Vagina (tissue), 2 donors: ENCODE measurements around the gene CAP2.
"Not testable (repeated sequence)": the region's sequence is repeated elsewhere in the genome, so short reads cannot be mapped to it uniquely, and the experiment has no call there.

Experiments
- POLR2A ChIP-seq, 2 donors: fragments of 450-650 bp; IDR thresholded peaks; one replicate each; pipeline ENCODE4 v1.6.1; 2017; ENCODE audit warnings: antibody characterized with exemption in 2 of 2, mild to moderate bottlenecking in 2 of 2, moderate library complexity in 2 of 2
- POLR2AphosphoS5 ChIP-seq, 2 donors: sonication (generic); formaldehyde crosslinking; IDR thresholded peaks; one replicate each; pipeline ENCODE4 v1.9.0; 2017; ENCODE audit warnings: antibody characterized with exemption in 2 of 2, mild to moderate bottlenecking in 2 of 2, low read depth in 1 of 2; ENCODE audit not compliant: insufficient read depth in 1 of 2
- TF ChIP-seq, protein P1 (sequence below), 3 experiments: fragments of 450-650 bp in 2 of 3; fragments of 200-600 bp in 1 of 3; sonication (generic) in 1 of 3; IDR thresholded peaks; one replicate each; pipeline ENCODE4 v1.5.1; 2017 to 2019; ENCODE audit warnings: antibody characterized with exemption in 3 of 3, mild to moderate bottlenecking in 2 of 3, moderate library complexity in 2 of 3

- not testable (repeated sequence) for TF ChIP-seq POLR2A (IDR thresholded peaks at IDR 0.05); POLR2AphosphoS5 (IDR thresholded peaks at IDR 0.05; ENCODE audit: insufficient read depth in 1 of 2, low read depth in 1 of 2)
- TF ChIP-seq, protein P1, sequence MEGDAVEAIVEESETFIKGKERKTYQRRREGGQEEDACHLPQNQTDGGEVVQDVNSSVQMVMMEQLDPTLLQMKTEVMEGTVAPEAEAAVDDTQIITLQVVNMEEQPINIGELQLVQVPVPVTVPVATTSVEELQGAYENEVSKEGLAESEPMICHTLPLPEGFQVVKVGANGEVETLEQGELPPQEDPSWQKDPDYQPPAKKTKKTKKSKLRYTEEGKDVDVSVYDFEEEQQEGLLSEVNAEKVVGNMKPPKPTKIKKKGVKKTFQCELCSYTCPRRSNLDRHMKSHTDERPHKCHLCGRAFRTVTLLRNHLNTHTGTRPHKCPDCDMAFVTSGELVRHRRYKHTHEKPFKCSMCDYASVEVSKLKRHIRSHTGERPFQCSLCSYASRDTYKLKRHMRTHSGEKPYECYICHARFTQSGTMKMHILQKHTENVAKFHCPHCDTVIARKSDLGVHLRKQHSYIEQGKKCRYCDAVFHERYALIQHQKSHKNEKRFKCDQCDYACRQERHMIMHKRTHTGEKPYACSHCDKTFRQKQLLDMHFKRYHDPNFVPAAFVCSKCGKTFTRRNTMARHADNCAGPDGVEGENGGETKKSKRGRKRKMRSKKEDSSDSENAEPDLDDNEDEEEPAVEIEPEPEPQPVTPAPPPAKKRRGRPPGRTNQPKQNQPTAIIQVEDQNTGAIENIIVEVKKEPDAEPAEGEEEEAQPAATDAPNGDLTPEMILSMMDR (IDR thresholded peaks at IDR 0.05): not testable (repeated sequence)
Observed at GRCh38 chr6:17428595-17429120, 35.3 kb downstream of the CAP2 start.
